NCI-H1048 (cell line): ENCODE data around the gene SPIN3.
"Not testable (repeated sequence)": the region's sequence is repeated elsewhere in the genome, so short reads cannot be mapped to it uniquely, and the experiment has no call there.

Source experiments
- DNase-seq: peaks from one replicate; lab custom pipeline; 2025; lab: John Stamatoyannopoulos, UW

Gene SPIN3

DNA sequence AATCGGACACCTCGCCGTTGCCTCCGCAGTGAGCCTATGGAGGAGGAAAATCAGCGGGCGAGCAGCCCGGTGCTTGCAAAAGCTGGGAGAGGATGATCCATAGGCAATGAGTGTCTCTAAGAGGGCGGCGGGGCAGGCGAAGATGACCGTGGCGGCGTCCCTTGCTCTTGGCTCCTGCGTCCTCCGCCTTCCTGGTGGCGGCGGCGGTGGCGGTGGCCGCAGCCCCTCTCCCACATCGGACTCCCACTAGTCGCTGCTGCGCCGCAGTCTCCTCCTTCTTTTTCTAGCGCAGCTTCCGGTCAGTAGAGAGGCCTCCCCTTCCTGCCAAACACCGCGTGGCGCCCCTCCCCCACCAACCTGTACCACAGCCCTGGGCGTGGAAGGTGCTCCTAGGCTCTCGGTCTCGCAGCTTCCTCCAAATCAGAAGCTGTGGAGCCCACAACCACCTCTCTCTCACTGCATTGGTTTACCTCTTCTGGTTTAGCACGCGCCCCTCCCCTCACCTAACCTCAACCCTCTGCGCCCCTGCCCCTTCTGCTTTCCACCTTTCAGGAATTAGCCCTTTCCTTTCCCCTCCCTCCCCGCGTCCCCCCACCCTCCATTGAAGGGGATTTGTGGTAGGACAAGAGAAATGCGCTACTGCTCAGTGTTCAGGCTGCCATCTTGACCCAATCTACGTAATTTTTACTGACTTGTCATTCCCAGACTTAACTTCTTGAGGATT lies at the start of gene SPIN3:
Gene SPIN3 (minus strand): TSS at position 271 of the 724 bp plus-strand sequence. CDS start 594 bp downstream, outside the sequence.
- DNase-seq: no peak

DNA sequence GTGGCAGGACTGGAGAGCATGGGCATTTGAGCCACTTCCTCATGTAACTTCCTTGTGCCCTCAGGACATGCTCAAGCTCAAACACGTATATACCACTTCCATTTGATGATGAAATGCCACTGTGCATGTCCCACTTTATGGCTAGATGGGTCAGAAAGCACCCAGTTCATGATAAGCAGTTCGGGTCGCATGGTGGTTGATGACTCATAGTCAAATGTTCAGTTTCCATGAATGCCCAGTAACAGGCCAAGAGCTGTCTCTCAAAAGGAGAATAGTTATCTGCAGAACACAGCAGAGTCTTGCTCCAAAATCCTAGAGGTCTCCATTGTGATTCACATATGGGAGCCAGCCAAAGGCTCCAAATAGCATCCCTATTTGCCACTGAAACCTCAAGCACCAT lies 48.9 kb upstream of the SPIN3 start:
- DNase-seq: no peak

DNA sequence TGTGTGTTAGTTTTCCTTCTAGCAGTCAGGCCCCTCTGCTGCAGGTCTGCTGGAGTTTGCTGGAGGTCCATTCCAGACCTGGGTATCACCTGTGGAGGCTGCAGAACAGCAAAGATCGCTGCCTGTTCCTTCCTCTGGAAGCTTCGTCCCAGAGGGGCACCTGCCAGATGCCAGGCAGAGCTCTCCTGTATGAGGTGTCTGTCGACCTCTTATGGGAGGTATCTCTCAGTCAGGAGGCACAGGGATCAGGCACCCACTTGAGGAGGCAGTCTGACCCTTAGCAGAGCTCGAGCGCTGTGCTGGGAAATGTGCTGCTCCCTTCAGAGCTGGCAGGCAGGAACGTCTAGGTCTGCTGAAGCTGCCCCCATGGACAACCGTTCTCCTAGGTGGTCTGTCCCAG lies 41.9 kb upstream of the SPIN3 start:
- not testable (repeated sequence) for DNase-seq

DNA sequence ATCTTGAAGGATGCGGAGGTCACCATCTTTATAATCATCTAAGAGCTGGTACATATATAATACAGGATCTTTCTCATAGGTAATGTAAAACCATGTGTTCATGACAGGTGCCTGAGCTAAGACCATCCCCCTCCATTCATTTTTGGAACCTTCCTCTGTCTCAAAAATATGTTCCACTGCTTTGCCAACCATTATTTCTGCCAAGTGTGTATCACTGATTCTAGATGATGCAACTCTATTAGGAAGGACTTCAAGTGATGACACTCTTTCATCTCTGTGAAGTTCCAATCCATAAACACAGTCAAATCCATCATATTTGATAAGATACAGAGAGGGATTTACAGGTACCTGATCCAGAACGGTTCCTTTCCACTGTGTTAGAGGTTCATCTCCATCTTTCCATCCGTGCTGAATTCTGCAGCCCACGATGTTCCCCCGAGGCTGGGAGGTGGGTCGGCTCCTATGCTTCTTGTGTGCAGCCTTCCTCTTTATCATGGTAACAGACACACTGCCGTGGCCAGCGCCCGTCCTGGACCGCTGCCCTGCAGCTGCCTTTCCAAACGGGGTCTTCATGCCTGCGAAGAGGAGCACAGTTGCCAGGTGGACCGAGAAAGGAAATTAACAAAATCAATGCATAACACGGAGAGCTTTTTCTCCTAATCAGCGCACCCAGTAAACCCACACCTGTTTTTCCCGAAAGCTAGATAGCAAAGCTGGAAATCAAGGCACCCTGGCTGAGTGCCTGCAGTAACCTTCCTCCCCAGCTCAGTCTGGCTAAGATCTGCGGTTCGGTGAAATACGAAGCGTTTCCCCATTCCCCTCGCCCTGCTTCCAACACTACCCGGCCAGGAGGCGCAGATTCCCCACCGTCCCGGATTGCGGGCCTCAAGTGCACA lies 718 bp downstream of the SPIN3 start:
- no peak for DNase-seq

DNA sequence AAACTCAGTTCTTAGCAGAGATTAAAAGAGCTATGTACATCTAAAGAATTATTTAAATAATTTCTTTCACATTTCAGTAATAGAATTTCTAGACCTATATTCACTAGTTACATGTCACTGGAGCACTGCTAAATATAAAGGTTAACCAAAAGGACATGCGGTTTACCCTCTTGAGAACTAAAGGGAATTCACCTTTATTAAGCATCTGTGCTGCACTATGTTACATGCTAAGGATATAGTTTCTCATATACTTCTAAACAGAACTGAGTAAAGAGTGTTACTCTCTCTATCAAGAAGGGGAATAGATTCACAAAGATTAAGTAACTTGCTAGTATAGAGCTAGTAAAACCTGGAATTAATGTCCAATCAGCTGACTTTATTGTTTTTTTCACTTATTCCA lies 7.6 kb downstream of the SPIN3 start:
- DNase-seq: no peak

DNA sequence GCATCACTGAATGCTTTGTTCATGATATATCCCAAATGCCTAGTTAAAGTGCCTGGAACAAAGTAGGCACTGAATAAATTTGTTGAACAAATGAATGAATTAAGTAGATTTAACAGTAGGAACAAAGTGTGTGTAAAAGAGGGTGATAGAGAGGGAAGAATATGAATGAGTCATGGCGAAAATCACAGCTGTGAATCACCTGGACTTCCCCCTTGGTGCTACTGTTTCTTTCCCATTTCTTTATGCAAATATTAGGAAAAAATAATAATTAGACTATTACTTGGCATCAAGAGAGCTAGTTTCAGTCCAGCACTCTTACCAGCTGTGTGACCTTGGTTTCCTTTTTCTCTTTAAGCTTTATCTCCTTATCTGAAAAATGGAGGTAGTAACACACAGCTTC lies 9.2 kb downstream of the SPIN3 start:
- DNase-seq: no peak

DNA sequence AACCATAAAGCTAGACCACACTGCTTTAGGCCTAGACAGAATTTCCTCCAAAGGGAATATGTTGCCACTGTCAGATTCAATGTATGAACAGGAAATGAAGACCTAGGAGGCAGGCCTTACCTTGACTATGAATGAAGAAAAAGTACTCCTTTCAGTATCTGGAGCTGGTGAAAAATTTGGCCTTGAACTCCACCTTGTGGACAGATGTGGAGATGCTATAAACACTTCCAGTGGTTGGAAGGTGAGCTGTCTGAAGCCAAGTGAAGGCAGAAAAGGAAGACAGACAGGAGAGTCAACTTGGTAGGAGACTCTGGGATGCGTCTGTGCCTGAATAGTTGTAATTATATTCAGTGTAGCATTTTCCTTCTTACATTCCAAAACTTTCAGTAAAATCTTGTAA lies 17.2 kb downstream of the SPIN3 start:
- DNase-seq: peak; percentile 10

DNA sequence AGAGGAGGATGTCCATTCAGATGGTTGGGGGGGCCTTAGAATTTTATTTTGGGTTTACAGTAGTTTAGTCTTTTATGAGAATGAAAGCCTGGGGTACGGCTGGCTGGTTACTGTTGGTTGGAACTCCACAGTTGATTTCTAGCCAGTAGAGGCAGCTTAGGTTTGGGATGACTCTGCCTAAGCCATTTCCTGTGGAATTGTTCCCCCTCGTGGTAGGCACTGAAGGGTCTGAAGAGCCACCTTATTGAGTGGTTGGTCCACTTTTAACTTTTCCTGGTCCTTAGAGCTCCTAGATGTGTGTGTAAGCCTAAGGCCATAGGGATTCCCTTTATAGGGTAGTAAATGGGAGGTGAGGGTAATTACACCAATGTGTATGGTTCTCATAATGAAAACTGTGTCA lies 19.7 kb downstream of the SPIN3 start:
- DNase-seq: no peak

DNA sequence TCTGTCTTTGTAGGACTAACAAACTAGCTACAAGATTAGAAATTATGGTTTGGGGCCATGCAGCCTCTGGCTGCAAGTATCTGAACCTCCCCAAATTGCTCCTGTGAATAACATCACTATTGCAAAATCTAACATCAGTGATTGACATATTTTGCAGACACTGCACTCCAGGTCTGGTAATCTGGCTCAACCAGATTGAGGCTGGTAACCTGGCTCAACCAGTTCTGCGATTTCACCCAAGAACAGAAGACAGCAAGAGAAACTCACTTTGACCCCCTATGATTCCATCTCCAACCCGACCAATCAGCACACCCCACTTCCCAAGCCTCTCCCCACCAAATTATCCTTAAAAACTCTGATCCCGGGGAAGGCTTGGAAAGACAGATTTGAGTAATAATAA lies 20.9 kb downstream of the SPIN3 start:
- no peak for DNase-seq

DNA sequence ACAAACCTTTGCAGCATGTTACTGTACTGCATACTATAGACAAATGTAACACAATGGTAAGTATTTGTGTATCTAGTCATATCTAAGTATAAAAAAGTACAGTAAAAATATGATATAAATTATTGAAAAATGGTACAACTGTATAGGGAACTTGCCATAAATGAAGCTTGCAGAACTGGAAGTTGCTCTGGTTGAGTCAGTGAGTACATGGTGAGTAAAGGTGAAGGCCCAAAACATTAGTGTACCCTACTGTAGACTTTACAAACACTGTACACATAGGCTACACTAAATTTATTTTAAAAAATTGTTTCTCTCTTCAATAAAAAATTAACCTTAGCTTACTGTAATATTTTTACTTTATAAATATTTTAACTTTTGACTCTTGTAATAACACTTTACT lies 25.8 kb downstream of the SPIN3 start:
- DNase-seq: no peak

DNA sequence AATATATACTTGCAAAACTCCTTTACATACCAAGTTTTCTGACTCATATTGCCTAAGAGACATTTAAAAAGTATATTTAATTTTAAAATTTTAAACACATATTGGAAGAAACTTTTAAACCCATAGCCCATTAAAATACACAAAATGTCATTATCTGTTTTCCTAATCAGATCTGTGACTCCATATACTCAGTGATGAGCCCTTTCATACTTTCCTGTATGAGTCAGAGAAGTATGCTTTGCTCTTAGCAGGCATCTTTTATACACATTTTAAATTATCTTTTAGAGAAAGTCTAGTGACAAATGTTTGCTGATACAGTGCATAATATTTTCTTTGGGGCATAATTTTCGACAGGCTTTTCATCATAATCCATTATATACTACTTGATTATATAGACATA lies 26.4 kb downstream of the SPIN3 start:
- no peak for DNase-seq

DNA sequence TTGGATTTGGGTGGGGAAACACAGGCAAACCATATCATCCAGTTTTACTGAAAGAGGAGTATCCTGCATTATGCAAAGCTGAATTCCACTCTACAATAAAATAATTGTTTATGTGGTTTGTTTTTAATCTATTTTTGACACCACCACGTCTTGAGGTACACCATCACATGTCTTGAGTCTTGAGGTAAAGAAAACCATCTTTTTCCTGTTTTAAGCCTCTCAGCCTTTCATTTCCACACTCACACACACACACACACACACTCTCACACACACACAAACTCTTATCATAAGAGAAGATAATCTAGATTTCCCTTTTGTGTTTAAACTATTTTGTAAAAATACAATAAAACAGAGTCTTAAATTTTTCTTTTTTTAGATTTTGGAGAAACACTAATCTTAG lies 32.0 kb downstream of the SPIN3 start:
- DNase-seq: no peak

DNA sequence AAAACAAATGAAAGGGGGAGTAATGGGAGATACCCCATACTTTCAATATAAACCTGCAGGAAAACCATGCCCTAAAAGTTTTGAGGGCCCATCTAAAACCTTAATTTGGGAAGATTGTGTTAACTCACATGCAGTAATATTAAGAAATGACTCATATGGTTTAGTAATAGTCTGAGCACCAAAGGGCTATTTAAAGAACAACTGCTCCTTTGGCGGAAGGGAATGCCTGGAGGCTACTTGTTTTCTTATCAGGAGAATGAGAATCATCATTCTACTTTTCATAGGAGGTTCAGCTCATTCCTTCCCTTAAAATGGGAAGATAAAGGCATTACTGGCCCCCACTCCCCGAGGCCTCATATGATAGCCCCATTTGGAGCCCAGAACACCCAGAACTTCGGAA lies 47.6 kb downstream of the SPIN3 start:
- no peak for DNase-seq

DNA sequence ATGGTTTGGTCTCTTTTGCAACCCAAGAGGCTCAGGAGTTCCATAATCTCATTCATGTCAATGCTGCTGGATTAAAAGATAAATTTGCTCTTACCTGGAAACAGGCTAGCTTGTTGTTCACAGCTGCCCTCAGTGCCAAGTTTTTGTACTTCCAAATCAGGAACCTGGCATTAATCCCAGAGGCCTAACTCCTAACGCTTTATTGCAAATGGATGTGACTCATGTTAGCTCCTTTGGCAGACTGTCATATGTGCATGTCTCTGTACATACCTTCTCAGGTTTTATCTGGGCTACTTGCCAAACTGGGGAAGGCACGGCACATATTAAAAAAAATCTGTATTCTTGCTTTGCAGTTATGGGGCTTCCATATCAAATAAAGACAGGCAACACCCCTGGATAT lies 49.1 kb downstream of the SPIN3 start:
- peak; percentile 11 for DNase-seq

DNA sequence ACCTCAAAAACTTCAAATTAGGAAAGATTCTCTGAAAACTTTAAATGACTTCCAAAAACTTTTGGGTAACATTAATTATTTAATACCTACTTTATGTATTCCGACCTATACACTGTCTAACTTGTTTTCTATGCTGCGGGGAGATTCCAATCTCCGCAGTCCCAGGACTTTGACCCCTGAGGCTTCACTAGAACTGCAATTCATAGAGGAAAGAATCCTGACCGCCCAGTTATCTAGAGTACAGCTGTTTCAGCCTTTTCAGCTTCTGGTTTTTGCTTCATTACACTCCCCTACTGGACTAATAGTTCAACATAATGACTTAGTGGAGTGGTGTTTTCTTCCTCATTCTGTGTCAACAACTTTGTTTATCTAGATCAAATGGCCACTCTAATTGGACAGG lies 50.1 kb downstream of the SPIN3 start:
- not testable (repeated sequence) for DNase-seq

DNA sequence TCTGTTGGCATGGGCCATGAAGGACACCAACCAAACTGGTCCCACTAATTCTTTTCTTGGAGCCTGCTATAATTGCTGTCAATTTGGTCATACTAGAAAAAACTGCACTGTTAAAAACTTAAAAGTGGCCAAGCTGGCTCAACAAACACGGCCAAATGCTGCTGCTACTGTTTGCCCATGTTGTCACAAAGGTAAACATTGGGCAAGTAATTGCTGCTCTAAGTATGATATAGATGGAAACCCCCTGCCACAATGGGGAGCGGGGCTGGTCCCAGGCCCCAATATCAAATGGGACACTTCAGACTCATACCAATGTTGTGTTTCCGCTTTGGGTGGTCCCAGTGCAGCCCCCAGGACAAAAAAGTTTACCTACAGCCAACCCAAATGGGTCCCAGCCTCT lies 52.1 kb downstream of the SPIN3 start:
- DNase-seq: no peak
